NCI-H1417 (cell line): ENCODE data around the gene ADAM10.
"Not testable (repeated sequence)": the region's sequence is repeated elsewhere in the genome, so short reads cannot be mapped to it uniquely, and the experiment has no call there.

Experiments used
- DNase-seq, 3 experiments: peaks; one replicate each; lab custom pipeline; 2025; lab: John Stamatoyannopoulos, UW

The ADAM10 gene

DNA sequence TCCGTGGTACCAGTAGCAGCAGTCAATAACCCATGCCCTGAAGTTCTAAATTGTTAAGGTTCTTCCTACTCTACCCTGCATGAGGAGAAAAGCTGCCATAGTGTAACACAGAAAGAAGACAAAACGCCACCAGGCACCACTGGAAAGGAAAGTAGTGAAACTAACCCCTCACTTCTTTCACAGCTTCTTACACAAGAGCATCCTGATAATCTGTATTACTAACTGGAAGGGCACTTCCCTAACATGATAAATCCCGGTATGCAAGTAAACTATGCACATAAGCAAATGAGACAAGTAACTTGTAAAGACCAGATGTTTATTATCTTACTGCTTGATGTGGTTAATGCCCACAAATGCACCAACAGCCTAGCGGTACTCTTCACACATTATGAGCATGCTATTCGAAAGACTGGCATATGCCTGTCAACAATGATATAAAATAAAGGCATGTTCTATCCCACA, 141.3 kb downstream of the ADAM10 start:
- no peak for DNase-seq

DNA sequence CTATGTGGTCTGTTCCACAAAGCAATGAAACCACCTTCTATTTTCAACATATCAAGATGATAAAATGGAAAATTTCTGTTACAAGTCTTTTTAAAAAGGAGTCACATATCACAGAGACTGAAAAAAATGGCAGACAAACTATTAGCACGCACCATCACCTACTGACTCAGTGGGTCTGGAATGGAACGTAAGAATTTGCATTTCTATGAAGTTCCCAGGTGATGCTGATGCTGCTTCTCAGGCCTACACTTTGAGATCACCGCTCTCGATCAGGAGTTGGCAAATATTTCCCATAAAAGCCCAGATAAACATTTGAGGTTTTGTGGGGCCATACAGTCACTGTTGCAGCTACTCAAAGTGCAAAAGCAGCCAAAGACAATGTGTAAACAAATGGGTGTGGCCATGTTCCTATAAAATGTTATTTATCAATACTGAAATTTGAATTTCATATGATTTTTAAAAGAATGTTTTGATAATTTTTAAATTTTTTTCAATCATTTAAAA, 142.9 kb downstream of the ADAM10 start:
- DNase-seq, result no peak

DNA sequence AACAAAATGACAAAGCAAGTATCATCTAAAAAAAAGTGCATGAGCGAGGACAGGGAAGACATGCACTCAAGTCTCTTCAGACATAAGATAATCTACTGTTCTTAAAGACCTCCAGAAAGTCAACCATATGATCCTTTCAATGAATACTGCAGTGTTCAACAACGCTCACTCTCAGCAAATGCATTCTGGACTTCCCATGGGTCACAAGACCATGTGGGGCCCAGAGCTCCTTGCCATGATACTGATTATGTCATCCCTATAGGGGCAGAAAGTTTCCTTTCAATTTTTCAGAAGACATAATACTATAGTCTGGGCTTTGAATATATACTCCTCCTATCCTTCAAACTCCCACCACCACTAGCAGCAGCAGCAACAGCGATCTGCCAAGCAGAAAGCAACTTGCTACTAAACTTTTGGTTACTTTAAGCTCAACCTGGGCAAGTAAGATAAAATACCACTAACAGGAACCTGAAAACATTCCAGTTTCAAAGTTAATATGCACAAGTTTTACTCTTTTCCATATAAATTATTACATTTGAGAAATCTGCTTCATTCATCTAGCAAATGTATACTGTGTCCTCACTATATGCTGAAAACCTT, 143.5 kb downstream of the ADAM10 start:
- DNase-seq, result no peak

DNA sequence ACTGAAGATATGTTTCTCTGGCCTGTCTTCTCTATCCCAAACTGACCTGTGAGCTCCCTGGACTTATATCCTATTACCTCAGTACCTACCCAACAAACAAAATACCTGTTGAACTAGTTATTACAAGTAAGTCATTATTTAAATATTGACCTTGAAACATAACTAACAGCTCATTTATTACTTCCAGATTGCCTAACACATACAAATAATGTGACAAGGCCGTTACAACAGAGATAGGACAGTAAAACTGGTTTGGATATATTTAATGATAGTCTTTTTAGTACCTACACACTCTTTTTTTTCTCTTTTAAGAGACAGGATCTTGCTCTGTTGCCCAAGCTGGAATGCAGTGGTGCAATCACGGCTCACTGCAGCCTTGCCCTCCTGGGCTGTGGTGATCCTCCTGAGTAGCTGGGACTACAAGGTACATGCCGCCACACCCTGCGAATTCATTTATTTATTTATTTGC, 145.0 kb downstream of the ADAM10 start:
- DNase-seq, result no peak

DNA sequence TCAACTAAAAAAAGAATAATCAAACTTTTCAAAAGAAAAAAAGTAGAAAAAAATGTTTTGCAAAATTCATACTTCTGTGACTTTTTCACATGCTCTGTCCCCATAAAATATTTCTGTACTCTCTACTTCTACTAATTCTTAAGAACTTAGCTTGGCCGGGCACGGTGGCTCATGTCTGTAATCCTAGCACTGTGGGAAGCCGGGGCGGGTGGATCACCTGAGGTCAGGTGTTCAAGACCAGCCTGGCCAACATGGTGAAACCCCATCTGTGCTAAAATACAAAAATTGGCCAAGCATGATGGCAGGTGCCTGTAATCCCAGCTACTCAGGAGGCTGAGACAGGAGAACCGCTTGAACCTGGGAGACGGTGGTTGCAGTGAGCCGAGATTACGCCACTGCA, 145.6 kb downstream of the ADAM10 start:
- DNase-seq, result not testable (repeated sequence)

DNA sequence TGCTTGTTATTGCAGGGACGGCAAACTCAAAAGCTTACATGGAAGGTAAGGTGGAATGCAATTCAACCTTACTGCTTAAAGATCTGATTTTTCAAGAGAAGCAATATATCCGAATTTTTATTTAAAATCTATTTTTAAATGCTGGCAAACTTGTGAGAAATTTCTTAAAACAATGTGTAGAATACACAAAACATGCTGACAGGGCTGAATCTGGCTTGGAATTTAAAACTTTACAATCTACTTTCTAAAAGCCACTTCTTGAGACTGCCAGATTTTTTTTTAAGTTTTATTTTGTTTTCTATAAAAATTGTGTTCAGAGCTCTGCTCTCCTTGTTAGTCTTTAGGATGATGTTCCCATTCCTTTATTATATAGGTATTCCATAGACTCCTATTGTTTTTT, 146.7 kb downstream of the ADAM10 start:
- no peak for DNase-seq

DNA sequence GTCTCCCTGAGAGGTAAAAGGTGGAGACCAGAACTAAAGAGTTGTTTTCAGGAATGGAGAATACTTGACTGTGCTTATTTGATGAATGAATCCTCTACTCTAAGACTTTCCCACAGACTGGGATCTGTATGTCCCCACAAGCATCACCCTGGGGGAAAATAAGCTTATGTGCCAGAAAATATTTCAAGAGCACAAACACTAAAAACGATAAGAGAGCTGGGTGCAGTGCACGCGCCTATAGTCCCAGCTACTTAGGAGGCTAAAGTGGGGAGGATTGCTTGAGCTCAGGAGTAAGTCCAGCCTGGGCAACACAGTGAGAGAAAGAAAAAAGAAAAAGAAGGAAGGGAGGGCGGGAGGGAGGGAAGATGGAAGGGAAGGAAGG, 150.7 kb downstream of the ADAM10 start:
- no peak for DNase-seq

DNA sequence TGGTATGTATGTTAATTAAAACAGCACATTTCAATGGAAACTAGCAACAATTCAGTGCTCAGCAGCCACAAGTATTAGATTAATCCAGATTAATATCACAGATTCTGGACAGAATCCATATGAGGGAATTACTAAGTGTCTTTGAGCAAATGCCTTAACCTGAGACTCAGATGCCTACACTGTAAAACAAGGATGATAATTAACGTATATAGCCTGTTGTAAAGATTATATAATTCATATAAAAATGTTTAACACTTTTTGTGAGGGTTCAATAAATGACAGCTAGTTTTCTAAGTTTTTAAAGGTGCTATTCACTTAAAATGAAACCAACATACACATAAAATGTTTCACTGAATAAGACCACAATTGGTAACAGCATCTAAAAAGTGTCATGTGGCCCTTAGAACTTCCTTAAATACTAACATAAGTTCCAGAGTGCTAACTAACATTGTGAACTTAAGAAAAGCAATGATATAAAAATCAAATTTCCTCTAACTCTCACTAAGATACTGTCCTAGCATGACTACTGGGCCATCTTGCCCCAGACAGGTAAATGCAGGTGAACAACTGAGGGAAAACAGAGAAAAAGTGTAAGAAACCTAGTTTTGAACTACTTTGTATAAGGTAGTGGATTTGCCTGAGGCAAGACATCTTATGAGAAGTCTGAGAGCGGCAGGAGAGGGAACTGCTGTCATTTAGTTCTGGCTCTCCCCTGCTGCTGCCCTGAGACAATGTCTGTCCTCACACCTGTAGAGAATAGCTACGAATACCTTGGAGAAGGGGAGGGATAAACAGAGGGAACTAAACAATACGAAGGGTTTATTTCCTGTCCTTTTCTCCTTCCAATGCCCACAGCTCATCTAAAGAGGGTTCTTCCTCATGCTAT, 151.3 kb downstream of the ADAM10 start:
- no peak for DNase-seq

DNA sequence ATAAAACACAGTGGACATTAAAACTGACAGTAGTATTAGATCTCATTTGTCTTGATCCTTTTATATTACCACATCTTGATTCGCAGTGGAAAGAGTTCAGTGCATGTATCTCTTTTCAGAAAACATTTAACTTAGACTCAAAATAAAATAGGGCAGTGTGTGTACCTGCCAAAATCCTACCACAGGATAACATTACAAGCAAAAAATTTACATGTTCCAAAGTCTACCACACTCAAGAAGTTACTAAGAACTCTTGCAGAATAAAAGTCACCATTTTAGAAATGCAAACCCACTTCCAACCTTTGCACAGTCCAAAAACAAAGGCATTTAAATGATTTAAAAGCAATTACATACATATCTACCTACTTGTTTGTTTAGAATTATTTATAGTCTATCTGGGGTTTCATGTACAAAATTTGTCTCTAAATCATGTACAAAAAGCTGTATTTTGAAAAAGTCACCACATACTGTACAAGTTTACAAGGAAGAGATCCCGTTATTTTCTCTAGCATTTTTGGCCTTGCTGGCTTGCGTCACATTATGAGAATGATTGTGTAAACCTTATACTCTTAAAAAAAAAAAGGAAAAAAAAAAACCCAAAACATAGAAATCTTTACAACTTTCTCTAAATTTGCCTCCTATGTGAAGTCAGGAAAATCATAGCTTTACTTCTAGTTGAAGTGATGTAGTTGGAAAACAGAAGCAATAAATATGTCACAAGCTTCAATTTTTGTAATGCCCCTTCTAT, 153.8 kb downstream of the ADAM10 start:
- DNase-seq, result no peak

DNA sequence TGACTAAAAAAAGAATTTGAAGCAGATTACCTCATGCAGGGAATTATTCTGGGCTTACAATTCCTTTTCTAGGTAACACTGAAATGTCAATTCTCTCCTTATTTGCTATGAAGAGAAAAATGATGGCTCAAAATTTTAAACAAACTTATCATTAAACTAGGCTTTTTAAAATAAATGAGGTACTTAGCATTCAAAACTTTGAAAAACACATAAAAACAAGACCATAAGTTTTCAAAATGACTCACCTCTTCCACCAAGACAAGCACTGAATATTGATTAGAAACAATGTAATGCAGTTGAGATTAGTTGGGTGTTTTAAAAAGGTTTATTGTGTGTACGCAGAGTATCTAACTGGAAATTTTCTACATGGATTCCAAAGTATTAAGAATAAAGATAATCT, 154.6 kb downstream of the ADAM10 start:
- no peak for DNase-seq

DNA sequence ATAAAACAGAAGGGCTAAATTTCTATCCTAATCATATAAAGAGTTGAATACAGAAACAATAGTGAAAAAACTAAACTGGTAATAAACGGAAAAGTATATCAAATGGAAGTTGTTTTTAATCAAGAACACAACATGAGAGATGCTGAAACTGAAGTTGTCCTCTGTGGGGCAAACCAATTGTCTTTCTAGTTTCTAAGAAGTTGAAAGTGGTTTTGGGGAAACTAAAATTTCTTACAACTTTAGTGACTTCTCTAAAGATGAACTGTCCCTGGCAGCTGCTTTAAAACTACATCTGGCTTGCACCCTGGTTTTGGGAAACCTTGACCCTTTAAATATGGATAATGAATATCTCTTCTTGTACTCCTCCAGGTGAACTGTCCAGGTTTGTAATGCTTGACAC, 155.6 kb downstream of the ADAM10 start:
- DNase-seq, result no peak

DNA sequence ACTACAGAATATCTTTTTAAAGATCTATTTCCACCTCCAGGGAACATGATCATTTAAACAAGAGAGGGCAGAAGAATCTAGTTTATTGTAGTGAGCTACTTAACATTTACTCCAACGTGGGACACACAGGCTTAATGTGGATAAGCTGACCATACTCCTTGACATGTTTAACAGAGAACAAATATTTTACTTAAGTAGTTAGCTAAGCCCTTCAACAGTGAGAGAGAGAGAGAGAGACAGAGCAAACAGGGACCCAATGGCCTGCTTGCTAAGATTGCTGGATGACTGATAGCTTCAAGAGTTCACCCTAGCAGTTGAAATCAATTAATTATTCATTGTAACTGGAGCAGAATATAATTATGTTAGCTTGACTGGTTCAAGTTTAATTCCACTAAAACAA, 158.6 kb downstream of the ADAM10 start:
- peak in 1 of 3 experiments; percentile 51 for DNase-seq

DNA sequence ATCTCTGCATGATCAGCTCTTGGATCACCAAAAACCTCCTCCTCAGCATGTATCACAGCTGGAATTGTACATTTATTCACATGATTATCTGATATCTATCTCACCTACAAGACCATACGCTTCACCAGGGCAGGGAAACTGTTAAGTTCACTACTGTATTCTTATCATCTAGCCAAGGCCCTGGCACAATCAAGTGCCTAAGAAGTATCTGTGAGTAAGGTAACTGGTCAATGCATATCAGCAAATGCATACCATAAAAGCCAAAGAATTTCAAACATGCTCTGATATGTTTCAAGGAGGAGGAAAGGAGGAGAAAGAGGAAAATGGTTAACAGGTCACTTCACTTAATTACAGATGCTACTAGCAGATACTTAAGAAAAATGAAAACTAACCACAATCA, 159.3 kb downstream of the ADAM10 start:
- DNase-seq, result no peak

DNA sequence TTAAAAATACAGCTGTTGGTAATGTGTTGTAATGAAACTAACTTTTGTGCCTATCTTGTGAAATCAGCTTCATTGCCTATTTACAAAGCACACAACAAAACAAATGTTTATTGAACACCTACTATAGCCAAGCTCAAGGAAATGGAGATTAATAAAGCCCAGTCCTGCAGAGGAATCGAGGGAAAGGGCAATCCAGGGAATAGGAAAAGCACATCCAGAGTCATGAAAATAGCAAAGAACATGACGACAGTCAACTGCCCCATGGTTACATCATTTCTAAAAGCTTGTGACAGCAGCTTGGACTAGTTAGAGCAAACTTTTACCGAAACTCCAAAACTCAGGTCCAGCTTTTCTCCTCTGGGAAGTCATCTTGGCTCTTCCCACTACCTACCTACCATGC, 160.5 kb downstream of the ADAM10 start:
- DNase-seq, result no peak

DNA sequence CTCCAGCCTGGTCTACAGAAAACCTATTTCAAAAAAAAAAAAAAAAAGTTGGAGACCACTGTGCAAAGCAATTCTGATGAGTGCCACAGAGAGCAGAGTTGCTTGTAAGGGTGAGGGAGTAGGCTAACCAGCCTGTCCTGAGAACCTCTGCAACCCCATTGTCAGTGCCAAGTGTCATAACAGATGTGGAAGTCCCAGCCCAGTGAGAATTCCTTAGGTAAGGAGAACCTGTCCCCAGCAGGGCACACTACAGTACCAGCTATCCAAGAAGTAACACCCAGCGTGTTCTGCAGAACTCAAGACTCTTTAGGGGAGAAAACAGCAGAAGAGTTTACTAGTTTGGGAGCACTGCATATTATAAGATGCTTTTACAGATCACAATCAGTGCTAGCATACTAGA, 161.4 kb downstream of the ADAM10 start:
- DNase-seq, result no peak

DNA sequence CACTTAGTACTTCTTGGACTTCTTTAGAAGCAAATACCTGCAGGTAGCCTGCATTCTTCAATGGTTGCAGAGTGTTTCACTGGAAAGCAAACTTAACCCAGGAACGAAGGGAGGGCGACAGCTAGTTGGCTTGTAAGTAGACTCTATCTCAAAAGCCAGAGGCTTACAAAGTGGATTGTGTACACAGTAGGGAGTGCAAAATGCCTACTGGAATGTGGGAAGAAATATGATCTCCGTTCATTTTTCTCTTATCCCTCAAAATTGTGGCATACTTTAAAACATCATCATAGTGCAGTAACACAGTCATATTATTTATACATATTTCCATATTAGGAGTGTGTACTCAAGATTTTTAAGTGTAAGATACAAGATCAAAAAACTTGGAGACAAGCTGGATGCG, 162.0 kb downstream of the ADAM10 start:
- no peak for DNase-seq

DNA sequence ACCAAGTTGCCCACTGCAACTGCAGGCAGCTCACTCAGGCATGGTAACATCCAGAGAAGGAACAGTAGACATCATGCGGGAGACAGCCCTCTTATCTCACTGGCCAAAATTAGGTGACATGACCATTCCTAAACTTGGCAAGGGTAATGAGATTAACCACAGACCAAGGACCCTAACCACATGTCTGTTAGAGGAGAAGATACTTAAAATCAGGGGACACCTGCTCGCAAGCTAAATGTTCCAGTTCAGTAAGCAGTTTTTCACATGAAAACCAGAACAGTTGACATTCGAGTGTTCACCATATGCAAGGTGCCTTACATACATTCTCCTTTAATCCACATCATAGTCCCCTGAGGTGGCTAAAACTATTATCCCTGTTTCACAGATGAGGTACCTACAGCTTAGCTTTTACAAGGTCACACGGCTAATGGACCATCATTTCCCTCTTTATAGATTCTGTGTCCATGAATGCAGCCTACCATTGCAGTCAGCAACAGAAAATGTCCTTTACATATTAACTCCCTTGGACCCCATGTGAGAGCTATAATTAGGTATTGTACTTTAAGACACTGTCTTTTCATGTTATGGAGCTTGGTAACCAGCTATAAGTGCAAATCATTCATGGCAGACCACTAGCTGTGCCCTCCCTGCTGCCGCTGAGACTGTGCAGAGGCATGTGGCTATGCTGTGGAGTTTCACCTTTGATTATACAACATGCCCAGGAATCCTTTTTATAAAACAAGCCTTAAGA, 163.6 kb downstream of the ADAM10 start:
- DNase-seq, result peak in 1 of 3 experiments; percentile 48

DNA sequence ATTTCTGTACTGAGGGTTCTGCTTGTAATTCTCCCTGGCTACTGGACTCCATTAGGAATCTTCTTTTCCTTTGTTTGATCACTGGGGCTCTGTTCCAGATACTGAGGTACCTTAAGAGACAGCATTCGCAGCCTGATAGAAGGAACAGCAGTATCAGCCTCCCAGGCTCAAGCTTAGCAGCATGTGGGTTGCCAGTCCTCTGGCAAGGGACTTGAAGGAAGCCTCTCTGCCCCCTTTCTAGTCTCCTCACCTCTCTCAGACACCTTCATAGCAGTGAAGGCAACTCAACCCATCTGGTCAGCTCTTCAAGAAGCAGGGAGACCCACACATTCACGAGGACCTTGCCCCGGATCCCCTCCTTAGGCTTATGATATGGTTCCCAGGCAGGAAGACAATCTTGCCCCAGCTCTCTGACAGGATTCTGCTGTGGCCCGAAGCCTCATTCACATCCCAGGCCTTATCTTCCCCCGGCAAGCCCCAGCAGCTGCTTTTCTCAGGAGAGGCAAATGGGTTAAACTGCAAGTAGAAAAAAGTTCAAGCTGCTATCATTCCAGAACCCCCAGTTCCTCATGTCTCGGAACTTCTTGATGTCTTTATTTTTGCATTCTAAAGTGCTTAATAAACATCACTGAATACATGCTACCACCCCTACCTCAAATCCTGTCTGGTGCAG, 164.6 kb downstream of the ADAM10 start:
- DNase-seq, result no peak

DNA sequence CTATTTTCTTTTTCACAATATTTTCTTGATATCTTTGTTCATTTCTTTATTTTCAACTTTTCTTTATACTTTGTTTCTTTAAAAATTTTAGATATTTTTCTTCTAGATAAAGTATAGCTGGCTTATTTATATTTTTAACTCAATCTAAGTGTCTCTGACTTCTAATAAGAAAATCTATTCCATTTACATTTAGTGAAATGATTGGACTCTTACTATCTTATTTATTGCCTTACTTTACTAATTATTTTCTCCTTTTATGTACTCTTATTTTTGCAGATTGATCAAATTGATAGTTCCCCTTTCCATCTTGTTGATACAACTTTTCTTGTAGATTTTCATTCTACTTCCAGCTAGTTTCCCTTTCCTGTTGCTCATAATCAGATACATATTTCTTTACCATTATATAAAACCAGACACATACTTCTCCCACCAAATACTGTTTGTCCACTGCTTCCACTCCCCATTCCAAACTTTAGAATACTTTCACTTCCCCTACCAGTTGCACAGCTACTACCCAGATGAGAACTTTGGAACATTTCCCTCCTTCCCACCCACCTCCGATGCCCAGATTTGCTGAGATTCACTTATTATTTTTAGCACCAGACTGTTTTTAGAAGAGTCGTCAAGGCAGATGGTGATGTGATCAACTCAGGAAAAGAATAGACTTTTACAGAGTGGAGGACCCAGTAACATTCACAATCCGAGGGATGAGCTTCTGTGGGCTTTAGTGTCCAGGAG, 166.2 kb downstream of the ADAM10 start:
- no peak for DNase-seq

DNA sequence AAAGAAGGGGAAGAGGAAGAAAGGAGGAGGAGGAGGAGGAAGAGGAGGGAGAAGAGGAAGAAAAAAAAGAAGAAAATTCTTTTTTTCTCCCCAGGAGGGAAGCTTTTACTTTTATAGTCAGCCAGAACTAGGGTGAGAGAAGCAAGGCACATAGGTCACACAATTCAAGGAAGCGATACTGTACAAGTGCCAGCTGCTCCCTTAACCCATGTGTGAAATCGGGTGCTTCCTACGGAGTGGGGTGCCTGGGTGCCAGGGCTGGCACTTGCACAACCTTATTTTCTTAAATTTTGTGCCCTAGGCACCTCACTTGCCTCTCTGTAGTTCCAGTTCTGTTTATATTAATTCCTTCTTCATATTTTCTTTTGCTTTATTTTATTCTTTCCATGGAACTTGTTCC, 167.3 kb downstream of the ADAM10 start:
- DNase-seq, result no peak

DNA sequence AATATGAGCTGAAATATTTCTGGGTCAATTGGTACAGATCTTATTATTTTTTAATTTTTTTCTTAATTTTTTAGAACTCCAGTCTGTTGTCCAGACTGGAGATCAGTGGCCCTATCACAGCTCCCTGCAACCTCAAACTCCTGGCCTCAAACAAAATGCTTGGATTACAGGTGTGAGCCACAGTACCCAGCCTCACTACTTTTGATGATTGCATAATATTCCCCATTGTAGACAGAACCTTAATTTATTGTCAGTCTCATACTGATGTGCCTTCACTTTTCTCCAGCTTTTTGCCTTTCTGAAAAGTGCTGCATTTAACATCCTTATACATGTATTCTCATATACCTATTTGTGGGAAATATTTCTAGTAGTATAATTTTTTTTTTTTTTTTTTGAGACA, 172.8 kb downstream of the ADAM10 start:
- no peak for DNase-seq
